ENCODE data around the gene GEMIN7. TPM values are rescaled to one million over a fixed set of nuclear protein-coding genes. Genes with fewer than 3 reads are reported as not detected.

GEMIN7 gene
- total and polyA plus RNA-seq, 4 donors: 10.0 to 25.2 (median 19.4) TPM

- TF ChIP-seq ZBTB33 (IDR thresholded peaks at IDR 0.05) (no peak), MAX (IDR thresholded peaks at IDR 0.05) (no peak), HNF4A (conservative IDR thresholded peaks at IDR 0.05) (no peak), TAF1 (conservative IDR thresholded peaks at IDR 0.05) (no peak)
These were observed 48.2 kb upstream of the GEMIN7 start (continued) for GRCh38 chr19:45030825-45031224.

- Histone ChIP-seq H3K9ac (ENCODE audit: low read depth in 1 of 2, low read length in 2 of 2) (no peak overlapping the region), H3K27me3 (ENCODE audit: control insufficient read depth in 4 of 4, insufficient read depth in 4 of 4, low read length in 3 of 4) (no peaks in the 10 kb centered on the region), H3K36me3 (ENCODE audit: control insufficient read depth in 4 of 4, insufficient read depth in 3 of 4, low read depth in 1 of 4, low read length in 3 of 4) (peaks cover 3 to 31% (median 21%) of the 10 kb centered on the region in 4 donors), H3K9me3 (ENCODE audit: control insufficient read depth in 4 of 4, low read length in 3 of 4) (no peaks in the 10 kb centered on the region), H3K4me3 (ENCODE audit: low read depth in 1 of 3, low read length in 3 of 3) (no peak overlapping the region), H3K27ac (ENCODE audit: low read depth in 1 of 2, low read length in 2 of 2) (no peak overlapping the region), H3K4me1 (ENCODE audit: control insufficient read depth in 4 of 4, insufficient read depth in 4 of 4, low read length in 3 of 4) (no peaks in the 10 kb centered on the region)
- 90% methylated on average over 18 of the region's 18 CpGs for WGBS
- no peak for DNase-seq (ENCODE audit: low spot score)
- TF ChIP-seq ZBTB33 (IDR thresholded peaks at IDR 0.05): no peak
- no peak for TF ChIP-seq SP1 (IDR thresholded peaks at IDR 0.05)
- TF ChIP-seq HNF4A (conservative IDR thresholded peaks at IDR 0.05): no peak
- TF ChIP-seq FOXA1 (IDR thresholded peaks at IDR 0.05): no peak
These were observed 46.6 kb upstream of the GEMIN7 start for GRCh38 chr19:45032421-45032820.

GRCh38 chr19:45035755-45036154 is 43.3 kb upstream of the GEMIN7 start:
- no peaks in the 10 kb centered on the region for H3K27me3 ChIP-seq (ENCODE audit: control insufficient read depth in 4 of 4, insufficient read depth in 4 of 4, low read length in 3 of 4)

More at GRCh38 chr19:45035755-45036154, 43.3 kb upstream of the GEMIN7 start:
- H3K9me3 ChIP-seq (ENCODE audit: control insufficient read depth in 4 of 4, low read length in 3 of 4): no peaks in the 10 kb centered on the region
- no peak overlapping the region for H3K9ac ChIP-seq (ENCODE audit: low read depth in 1 of 2, low read length in 2 of 2)
- WGBS: over 99% methylated on average over 6 of the region's 6 CpGs
- TF ChIP-seq EGR1 (IDR thresholded peaks at IDR 0.05; ENCODE audit: low read depth in 2 of 2) (no peak), CTCF (IDR thresholded peaks at IDR 0.05; ENCODE audit: low read depth, low read length, missing input control) (no peak), ZBTB33 (IDR thresholded peaks at IDR 0.05) (no peak), HNF4A (conservative IDR thresholded peaks at IDR 0.05) (no peak), RAD21 (IDR thresholded peaks at IDR 0.05) (no peak), HNF4G (IDR thresholded peaks at IDR 0.05) (no peak), RXRA (IDR thresholded peaks at IDR 0.05) (no peak), FOXA1 (IDR thresholded peaks at IDR 0.05) (no peak), ATF3 (IDR thresholded peaks at IDR 0.05) (no peak), GABPA (IDR thresholded peaks at IDR 0.05 in 1 of 2, conservative IDR thresholded peaks at IDR 0.05 in 1 of 2) (no peak), TAF1 (conservative IDR thresholded peaks at IDR 0.05) (no peak), SP1 (IDR thresholded peaks at IDR 0.05) (no peak), JUND (IDR thresholded peaks at IDR 0.05) (no peak)
- peaks cover 3 to 17% (median 15%) of the 10 kb centered on the region in 4 donors for H3K4me1 ChIP-seq (ENCODE audit: control insufficient read depth in 4 of 4, insufficient read depth in 4 of 4, low read length in 3 of 4)
- H3K36me3 ChIP-seq (ENCODE audit: control insufficient read depth in 4 of 4, insufficient read depth in 3 of 4, low read depth in 1 of 4, low read length in 3 of 4): peaks cover 3 to 25% (median 15%) of the 10 kb centered on the region in 4 donors
- no peak overlapping the region for H3K4me3 ChIP-seq (ENCODE audit: low read depth in 1 of 3, low read length in 3 of 3)
- DNase-seq (ENCODE audit: low spot score): no peak
- no peak overlapping the region for H3K27ac ChIP-seq (ENCODE audit: low read depth in 1 of 2, low read length in 2 of 2)
